PC-3 (cell line): Measurements from ENCODE around the gene SFXN2. TPM values are rescaled to one million over a fixed set of nuclear protein-coding genes. Genes with fewer than 3 reads are reported as not detected.

Experiments used
- ATAC-seq: fragments of 200-7000 bp; cut with Tn5 transposase; 2 replicates; pipeline ENCODE4 v1.9.1; 2020; ENCODE audit warnings: mild to moderate bottlenecking, moderate library complexity
- BruUV-seq: library from RNA; stranded (reverse); fragments of 400-500 nt; replicated peaks from 2 replicates; lab custom pipeline; 2021; lab: Mats Ljungman, UMichigan
- CTCF ChIA-PET: fragments of 300-600 bp; sonication (Branson Sonifier 250); formaldehyde crosslinking; loops from one replicate; lab custom pipeline; 2022; ENCODE audit warnings: antibody characterized with exemption; lab: Charles Lee
- POLR2A ChIA-PET: fragments of 300-600 bp; sonication (Branson Sonifier 250); formaldehyde crosslinking; loops from one replicate; lab custom pipeline; 2022; ENCODE audit warnings: antibody characterized with exemption; ENCODE audit not compliant: unreplicated experiment; lab: Charles Lee
- DNase-seq: peaks from one replicate; pipeline ENCODE4 v3.0.0-alpha.2; 2015
- H2AFZ ChIP-seq: fragments of 300-600 bp; sonication (generic); 2 replicates; pipeline ENCODE4 v1.6.0; 2016; ENCODE audit warnings: antibody characterized with exemption, low read length
- H3F3A ChIP-seq: fragments of 300-600 bp; sonication (generic); one replicate; pipeline ENCODE4 v1.6.0; 2017; ENCODE audit warnings: antibody characterized with exemption, low read length, control low read depth, mild to moderate bottlenecking; ENCODE audit not compliant: unreplicated experiment
- H3K27ac ChIP-seq: fragments of 300-600 bp; sonication (generic); 2 replicates; pipeline ENCODE4 v1.5.1; 2016; ENCODE audit warnings: mild to moderate bottlenecking, low read length
- H3K27me3 ChIP-seq: fragments of 300-600 bp; sonication (generic); 2 replicates; pipeline ENCODE4 v1.6.1; 2016; ENCODE audit warnings: low read length, mixed read lengths
- H3K36me3 ChIP-seq: fragments of 300-600 bp; sonication (generic); 2 replicates; pipeline ENCODE4 v1.6.1; 2016; ENCODE audit warnings: low read depth, mixed run types, low read length, mixed read lengths
- H3K4me1 ChIP-seq: fragments of 300-600 bp; sonication (generic); 2 replicates; pipeline ENCODE4 v1.5.1; 2016; ENCODE audit warnings: low read length; ENCODE audit not compliant: insufficient read depth
- H3K4me2 ChIP-seq: fragments of 300-600 bp; sonication (generic); 2 replicates; pipeline ENCODE4 v1.6.0; 2016; ENCODE audit warnings: low read length
- H3K4me3 ChIP-seq: fragments of 300-600 bp; sonication (generic); 2 replicates; pipeline ENCODE4 v1.5.1; 2016; ENCODE audit warnings: mild to moderate bottlenecking, low read length, mixed read lengths
- H3K79me2 ChIP-seq: fragments of 300-600 bp; sonication (generic); 2 replicates; pipeline ENCODE4 v1.6.1; 2017; ENCODE audit warnings: low read length, mixed read lengths
- H3K9ac ChIP-seq: fragments of 300-600 bp; sonication (generic); 2 replicates; pipeline ENCODE4 v1.6.0; 2016; ENCODE audit warnings: mild to moderate bottlenecking, low read length
- H3K9me2 ChIP-seq: fragments of 300-600 bp; sonication (generic); replicated peaks from 2 replicates; pipeline ENCODE4 v1.6.1; 2016; ENCODE audit warnings: mixed run types, low read length, mixed read lengths
- H3K9me3 ChIP-seq: fragments of 300-600 bp; sonication (generic); 2 replicates; pipeline ENCODE4 v1.6.1; 2016; ENCODE audit warnings: low read length, mixed read lengths
- H4K20me1 ChIP-seq: fragments of 300-600 bp; sonication (generic); 2 replicates; pipeline ENCODE4 v1.6.1; 2016; ENCODE audit warnings: low read length, mixed read lengths
- EZH2 ChIP-seq: fragments of 300-600 bp; sonication (generic); IDR thresholded peaks from one replicate; pipeline ENCODE4 v1.6.1; 2017; ENCODE audit warnings: antibody characterized with exemption, mild to moderate bottlenecking, low read length; ENCODE audit not compliant: unreplicated experiment
- EZH2phosphoT487 ChIP-seq: fragments of 300-600 bp; sonication (generic); IDR thresholded peaks from 2 replicates; pipeline ENCODE4 v1.6.1; 2018; ENCODE audit warnings: mild to moderate bottlenecking, antibody characterized with exemption, low read length, borderline replicate concordance
- intact Hi-C: fragments of 100-400 bp; cut with micrococcal nuclease; formaldehyde crosslinking; loops from 2 replicates; pipeline ENCODE4 v1.9.0; 2023
- total RNA-seq: library from RNA; depleted of rRNA; stranded (reverse); fragments of >200 nt; gene quantifications from 2 replicates; pipeline ENCODE4 v1.2.3, GENCODE V29; 2014
- TF ChIP-seq, protein P1 (sequence below): fragments of 300-600 bp; sonication (generic); conservative IDR thresholded peaks from 2 replicates; pipeline ENCODE4 v1.5.1; 2017; ENCODE audit warnings: antibody characterized with exemption, low read depth, mild to moderate bottlenecking, low read length

The SFXN2 gene
- total RNA-seq, 1 experiment from 2014 or later: 10.3 TPM

- intact Hi-C loops: no loop called here
- ATAC-seq (no peak), DNase-seq (no peak)
- no peaks in the 10 kb centered on the region for H3K79me2 ChIP-seq
- H3K4me2 ChIP-seq: no peak overlapping the region
- no peaks in the 10 kb centered on the region for H3K27me3 ChIP-seq
- H3K9ac ChIP-seq: no peak overlapping the region
- no peaks in the 10 kb centered on the region for H4K20me1 ChIP-seq
- CTCF ChIA-PET: no interaction called here
- no peaks in the 10 kb centered on the region for H3K36me3 ChIP-seq
- no peaks in the 10 kb centered on the region for H3F3A ChIP-seq
- BruUV-seq: no TSS peak
- H3K9me3 ChIP-seq: no peaks in the 10 kb centered on the region
- TF ChIP-seq EZH2 (no peak), EZH2phosphoT487 (no peak)
- TF ChIP-seq, protein P1, sequence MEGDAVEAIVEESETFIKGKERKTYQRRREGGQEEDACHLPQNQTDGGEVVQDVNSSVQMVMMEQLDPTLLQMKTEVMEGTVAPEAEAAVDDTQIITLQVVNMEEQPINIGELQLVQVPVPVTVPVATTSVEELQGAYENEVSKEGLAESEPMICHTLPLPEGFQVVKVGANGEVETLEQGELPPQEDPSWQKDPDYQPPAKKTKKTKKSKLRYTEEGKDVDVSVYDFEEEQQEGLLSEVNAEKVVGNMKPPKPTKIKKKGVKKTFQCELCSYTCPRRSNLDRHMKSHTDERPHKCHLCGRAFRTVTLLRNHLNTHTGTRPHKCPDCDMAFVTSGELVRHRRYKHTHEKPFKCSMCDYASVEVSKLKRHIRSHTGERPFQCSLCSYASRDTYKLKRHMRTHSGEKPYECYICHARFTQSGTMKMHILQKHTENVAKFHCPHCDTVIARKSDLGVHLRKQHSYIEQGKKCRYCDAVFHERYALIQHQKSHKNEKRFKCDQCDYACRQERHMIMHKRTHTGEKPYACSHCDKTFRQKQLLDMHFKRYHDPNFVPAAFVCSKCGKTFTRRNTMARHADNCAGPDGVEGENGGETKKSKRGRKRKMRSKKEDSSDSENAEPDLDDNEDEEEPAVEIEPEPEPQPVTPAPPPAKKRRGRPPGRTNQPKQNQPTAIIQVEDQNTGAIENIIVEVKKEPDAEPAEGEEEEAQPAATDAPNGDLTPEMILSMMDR: no peak
- no peaks in the 10 kb centered on the region for H3K4me1 ChIP-seq
- H2AFZ ChIP-seq: no peak overlapping the region
- H3K4me3 ChIP-seq: no peak overlapping the region
- H3K27ac ChIP-seq: no peak overlapping the region
- H3K9me2 ChIP-seq: no peaks in the 10 kb centered on the region
- POLR2A ChIA-PET: no interaction called here
Observed at GRCh38 chr10:102721954-102722353, 7.5 kb downstream of the SFXN2 start.

- BruUV-seq: no TSS peak
- Histone ChIP-seq H3K36me3 (no peaks in the 10 kb centered on the region), H3K79me2 (no peaks in the 10 kb centered on the region), H3K27ac (no peak overlapping the region), H3F3A (no peaks in the 10 kb centered on the region), H4K20me1 (no peaks in the 10 kb centered on the region), H3K4me1 (no peaks in the 10 kb centered on the region), H3K9me2 (no peaks in the 10 kb centered on the region), H3K9ac (no peak overlapping the region), H3K9me3 (no peaks in the 10 kb centered on the region), H3K4me2 (no peak overlapping the region), H3K27me3 (no peaks in the 10 kb centered on the region), H3K4me3 (no peak overlapping the region), H2AFZ (no peak overlapping the region)
- intact Hi-C loops: no loop called here
- no peak for TF ChIP-seq EZH2
- TF ChIP-seq EZH2phosphoT487: no peak
- TF ChIP-seq, protein P1: no peak
- ATAC-seq (no peak), DNase-seq (no peak)
- ChIA-PET POLR2A (no interaction called here), CTCF (no interaction called here)
Observed at GRCh38 chr10:102723989-102724388, 9.6 kb downstream of the SFXN2 start.

GRCh38 chr10:102726274-102726673 is 11.8 kb downstream of the SFXN2 start:
- H3K27me3 ChIP-seq: no peaks in the 10 kb centered on the region
- no peaks in the 10 kb centered on the region for H3K4me1 ChIP-seq
- ATAC-seq (no peak), DNase-seq (no peak)
- no peaks in the 10 kb centered on the region for H3F3A ChIP-seq
- no peak overlapping the region for H3K4me2 ChIP-seq
- BruUV-seq: no TSS peak
- intact Hi-C loops: no loop called here
- no peaks in the 10 kb centered on the region for H4K20me1 ChIP-seq
- H3K9ac ChIP-seq: no peak overlapping the region
- TF ChIP-seq EZH2phosphoT487 (no peak), EZH2 (no peak)
- TF ChIP-seq, protein P1: no peak
- POLR2A ChIA-PET: no interaction called here
- CTCF ChIA-PET: no interaction called here
- H3K4me3 ChIP-seq: no peak overlapping the region
- no peaks in the 10 kb centered on the region for H3K36me3 ChIP-seq
- H3K79me2 ChIP-seq: no peaks in the 10 kb centered on the region
- H3K9me3 ChIP-seq: no peaks in the 10 kb centered on the region
- no peak overlapping the region for H3K27ac ChIP-seq
- H3K9me2 ChIP-seq: no peaks in the 10 kb centered on the region
- H2AFZ ChIP-seq: no peak overlapping the region
